ENCODE measurements around the gene OTULIN.

OTULIN gene

DNA sequence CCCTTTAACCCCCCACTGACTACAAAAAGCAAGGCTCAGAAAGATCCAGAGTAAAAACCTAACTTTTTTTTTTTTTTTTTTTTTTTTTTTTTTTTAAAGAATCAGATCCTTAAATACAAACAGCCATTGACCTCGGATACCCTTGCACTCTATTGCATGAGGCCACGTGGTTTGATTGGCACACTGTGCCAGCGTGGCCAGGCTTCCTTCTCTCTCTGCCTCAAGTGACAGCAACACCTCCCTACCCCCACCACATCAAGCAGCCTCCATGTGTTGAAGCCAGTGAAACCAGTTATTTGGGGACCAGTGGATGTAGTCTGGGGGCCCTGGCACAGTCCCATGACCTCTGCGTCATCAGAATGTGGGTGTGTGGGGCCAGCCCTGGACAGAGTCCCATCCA, 71.4 kb downstream of the OTULIN start:
- TF ChIP-seq, protein P1, sequence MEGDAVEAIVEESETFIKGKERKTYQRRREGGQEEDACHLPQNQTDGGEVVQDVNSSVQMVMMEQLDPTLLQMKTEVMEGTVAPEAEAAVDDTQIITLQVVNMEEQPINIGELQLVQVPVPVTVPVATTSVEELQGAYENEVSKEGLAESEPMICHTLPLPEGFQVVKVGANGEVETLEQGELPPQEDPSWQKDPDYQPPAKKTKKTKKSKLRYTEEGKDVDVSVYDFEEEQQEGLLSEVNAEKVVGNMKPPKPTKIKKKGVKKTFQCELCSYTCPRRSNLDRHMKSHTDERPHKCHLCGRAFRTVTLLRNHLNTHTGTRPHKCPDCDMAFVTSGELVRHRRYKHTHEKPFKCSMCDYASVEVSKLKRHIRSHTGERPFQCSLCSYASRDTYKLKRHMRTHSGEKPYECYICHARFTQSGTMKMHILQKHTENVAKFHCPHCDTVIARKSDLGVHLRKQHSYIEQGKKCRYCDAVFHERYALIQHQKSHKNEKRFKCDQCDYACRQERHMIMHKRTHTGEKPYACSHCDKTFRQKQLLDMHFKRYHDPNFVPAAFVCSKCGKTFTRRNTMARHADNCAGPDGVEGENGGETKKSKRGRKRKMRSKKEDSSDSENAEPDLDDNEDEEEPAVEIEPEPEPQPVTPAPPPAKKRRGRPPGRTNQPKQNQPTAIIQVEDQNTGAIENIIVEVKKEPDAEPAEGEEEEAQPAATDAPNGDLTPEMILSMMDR (IDR thresholded peaks at IDR 0.05; ENCODE audit: borderline replicate concordance, extremely low read depth, low read length, poor library complexity, severe bottlenecking), result no peak
- TF ChIP-seq EZH2 (IDR thresholded peaks at IDR 0.05; ENCODE audit: borderline replicate concordance, low read depth, low read length, severe bottlenecking), result no peak
- no peak for ATAC-seq (ENCODE audit: insufficient read depth, low read depth)
- H3K4me3 ChIP-seq (ENCODE audit: low read depth in 1 of 2, low read length in 2 of 2), result no peak overlapping the region
- H3K4me1 ChIP-seq (ENCODE audit: insufficient read depth, low read length), result no peaks in the 10 kb centered on the region
- H3K27me3 ChIP-seq (ENCODE audit: insufficient read depth, low read length, poor library complexity), result no peaks in the 10 kb centered on the region
- no peaks in the 10 kb centered on the region for H4K20me1 ChIP-seq (ENCODE audit: insufficient read depth, low read length)
- H3K36me3 ChIP-seq (ENCODE audit: insufficient read depth, low read length), result peaks cover 64% of the 10 kb centered on the region
- H3K4me2 ChIP-seq (ENCODE audit: insufficient read depth, low read length), result no peak overlapping the region
- no peak overlapping the region for H3K9ac ChIP-seq (ENCODE audit: low read depth, low read length)
- no peaks in the 10 kb centered on the region for H3K79me2 ChIP-seq (ENCODE audit: insufficient read depth, low read length)
- no peak overlapping the region for H3K27ac ChIP-seq (ENCODE audit: low read length)
- no peaks in the 10 kb centered on the region for H3K9me3 ChIP-seq (ENCODE audit: insufficient read depth, low read length, severe bottlenecking)
- DNase-seq, result no peak
- no peak overlapping the region for H2AFZ ChIP-seq (ENCODE audit: low read depth, low read length)

DNA sequence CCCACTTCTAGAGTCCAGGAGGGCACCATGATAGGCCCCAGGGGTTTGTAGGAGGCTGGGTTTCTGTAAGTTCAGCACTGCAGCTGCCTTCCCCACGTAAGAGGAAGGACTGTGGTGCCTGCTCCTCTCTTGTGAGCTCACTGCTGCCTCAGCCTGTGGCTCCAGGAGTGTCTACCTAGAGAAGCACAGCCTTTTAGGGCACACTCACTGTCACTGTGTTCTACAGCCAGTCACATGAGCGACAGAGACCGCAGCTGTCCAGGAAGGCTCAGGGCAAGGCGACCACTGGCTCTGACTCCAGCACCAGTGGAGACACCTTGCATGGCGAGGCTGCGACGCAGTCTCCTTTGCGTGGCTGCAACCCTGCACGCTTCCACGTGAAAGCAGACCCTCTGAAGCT, 72.8 kb downstream of the OTULIN start:
- Histone ChIP-seq H3K4me1 (ENCODE audit: insufficient read depth, low read length) (peaks cover 13% of the 10 kb centered on the region), H3K79me2 (ENCODE audit: insufficient read depth, low read length) (no peaks in the 10 kb centered on the region), H3K9me3 (ENCODE audit: insufficient read depth, low read length, severe bottlenecking) (no peaks in the 10 kb centered on the region), H2AFZ (ENCODE audit: low read depth, low read length) (no peak overlapping the region), H3K4me2 (ENCODE audit: insufficient read depth, low read length) (no peak overlapping the region), H3K27ac (ENCODE audit: low read length) (no peak overlapping the region), H3K9ac (ENCODE audit: low read depth, low read length) (no peak overlapping the region), H3K4me3 (ENCODE audit: low read depth in 1 of 2, low read length in 2 of 2) (no peak overlapping the region), H4K20me1 (ENCODE audit: insufficient read depth, low read length) (peaks cover 4% of the 10 kb centered on the region), H3K36me3 (ENCODE audit: insufficient read depth, low read length) (peaks cover 69% of the 10 kb centered on the region), H3K27me3 (ENCODE audit: insufficient read depth, low read length, poor library complexity) (no peaks in the 10 kb centered on the region)
- no peak for ATAC-seq (ENCODE audit: insufficient read depth, low read depth)
- no peak for DNase-seq
- TF ChIP-seq EZH2 (IDR thresholded peaks at IDR 0.05; ENCODE audit: borderline replicate concordance, low read depth, low read length, severe bottlenecking), result no peak
- TF ChIP-seq, protein P1 (IDR thresholded peaks at IDR 0.05; ENCODE audit: borderline replicate concordance, extremely low read depth, low read length, poor library complexity, severe bottlenecking), result no peak

DNA sequence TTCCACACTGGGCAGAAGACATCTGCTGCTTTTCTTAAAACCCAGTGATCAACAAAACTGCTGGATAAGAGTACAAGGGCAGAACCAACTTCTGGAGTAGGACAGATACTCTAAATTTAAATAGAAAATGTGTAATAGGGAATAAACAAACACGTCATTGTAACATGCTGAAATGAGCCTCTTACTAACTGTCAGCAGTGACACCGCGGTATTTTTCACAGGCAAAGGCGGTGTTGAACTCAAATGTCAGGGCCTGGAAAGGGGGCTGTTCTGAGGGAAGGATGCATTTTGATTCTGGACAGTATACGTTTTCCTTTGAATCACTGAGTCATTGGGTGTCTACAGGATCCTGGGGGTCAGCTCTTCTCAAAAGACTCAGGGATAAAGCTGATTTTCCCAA, 73.5 kb downstream of the OTULIN start:
- Histone ChIP-seq H3K9ac (ENCODE audit: low read depth, low read length) (no peak overlapping the region), H3K79me2 (ENCODE audit: insufficient read depth, low read length) (no peaks in the 10 kb centered on the region), H3K4me1 (ENCODE audit: insufficient read depth, low read length) (peaks cover 21% of the 10 kb centered on the region), H4K20me1 (ENCODE audit: insufficient read depth, low read length) (peaks cover 10% of the 10 kb centered on the region), H3K9me3 (ENCODE audit: insufficient read depth, low read length, severe bottlenecking) (no peaks in the 10 kb centered on the region), H3K27me3 (ENCODE audit: insufficient read depth, low read length, poor library complexity) (no peaks in the 10 kb centered on the region), H2AFZ (ENCODE audit: low read depth, low read length) (no peak overlapping the region), H3K4me3 (ENCODE audit: low read depth in 1 of 2, low read length in 2 of 2) (no peak overlapping the region), H3K36me3 (ENCODE audit: insufficient read depth, low read length) (peaks cover 66% of the 10 kb centered on the region), H3K4me2 (ENCODE audit: insufficient read depth, low read length) (no peak overlapping the region), H3K27ac (ENCODE audit: low read length) (no peak overlapping the region)
- DNase-seq (no peak), ATAC-seq (ENCODE audit: insufficient read depth, low read depth) (no peak)
- no peak for TF ChIP-seq EZH2 (IDR thresholded peaks at IDR 0.05; ENCODE audit: borderline replicate concordance, low read depth, low read length, severe bottlenecking)
- TF ChIP-seq, protein P1 (IDR thresholded peaks at IDR 0.05; ENCODE audit: borderline replicate concordance, extremely low read depth, low read length, poor library complexity, severe bottlenecking), result no peak

DNA sequence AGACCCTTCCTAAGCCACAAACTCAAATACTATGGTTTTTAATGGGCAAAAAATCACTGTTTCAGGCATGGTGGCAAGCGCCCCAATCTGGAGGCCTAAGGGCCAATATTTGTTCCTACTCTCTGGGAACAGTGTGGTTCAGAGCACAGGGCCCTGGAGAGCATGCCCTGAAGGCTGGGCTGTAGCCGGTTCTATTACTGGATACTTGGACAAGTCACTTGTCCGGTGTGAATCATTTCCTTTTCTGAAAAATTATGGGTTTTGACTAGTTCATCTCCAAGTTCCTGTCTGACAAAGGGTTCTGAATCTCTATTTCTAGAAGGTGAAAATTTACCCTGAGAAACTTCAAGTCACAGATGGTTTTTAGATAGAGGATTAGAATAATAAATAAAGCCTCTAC, 75.0 kb downstream of the OTULIN start:
- H3K4me2 ChIP-seq (ENCODE audit: insufficient read depth, low read length), result no peak overlapping the region
- no peak for DNase-seq
- H3K4me1 ChIP-seq (ENCODE audit: insufficient read depth, low read length), result peaks cover 26% of the 10 kb centered on the region

More for the DNA sequence above, 75.0 kb downstream of the OTULIN start:
- H3K79me2 ChIP-seq (ENCODE audit: insufficient read depth, low read length), result no peaks in the 10 kb centered on the region
- ATAC-seq (ENCODE audit: insufficient read depth, low read depth), result no peak
- H4K20me1 ChIP-seq (ENCODE audit: insufficient read depth, low read length), result peaks cover 10% of the 10 kb centered on the region
- no peak overlapping the region for H3K4me3 ChIP-seq (ENCODE audit: low read depth in 1 of 2, low read length in 2 of 2)
- H3K27me3 ChIP-seq (ENCODE audit: insufficient read depth, low read length, poor library complexity), result no peaks in the 10 kb centered on the region
- H3K9me3 ChIP-seq (ENCODE audit: insufficient read depth, low read length, severe bottlenecking), result no peaks in the 10 kb centered on the region
- TF ChIP-seq, protein P1 (IDR thresholded peaks at IDR 0.05; ENCODE audit: borderline replicate concordance, extremely low read depth, low read length, poor library complexity, severe bottlenecking), result no peak
- no peak overlapping the region for H3K9ac ChIP-seq (ENCODE audit: low read depth, low read length)
- no peak overlapping the region for H2AFZ ChIP-seq (ENCODE audit: low read depth, low read length)
- H3K27ac ChIP-seq (ENCODE audit: low read length), result no peak overlapping the region
- peaks cover 65% of the 10 kb centered on the region for H3K36me3 ChIP-seq (ENCODE audit: insufficient read depth, low read length)

All from DND-41 (cell line).